GM12891 (cell line): Measurements from ENCODE around the gene CARM1.
"Not testable (repeated sequence)": the region's sequence is repeated elsewhere in the genome, so short reads cannot be mapped to it uniquely, and the experiment has no call there.

Experiments
- PAX5 ChIP-seq: IDR thresholded peaks from 2 replicates; pipeline ENCODE4 v1.6.1; 2011; ENCODE audit warnings: low read length, moderate library complexity, mild to moderate bottlenecking; ENCODE audit not compliant: insufficient read depth, severe bottlenecking
- POLR2A ChIP-seq: IDR thresholded peaks from 2 replicates; pipeline ENCODE4 v1.6.1; 2011; ENCODE audit warnings: low read depth, low read length, control low read depth
- POLR2AphosphoS5 ChIP-seq: IDR thresholded peaks from 2 replicates; pipeline ENCODE4 v1.6.1; 2011; ENCODE audit warnings: low read depth, low read length, control low read depth
- POU2F2 ChIP-seq: IDR thresholded peaks from 2 replicates; pipeline ENCODE4 v1.6.1; 2011; ENCODE audit warnings: low read depth, mild to moderate bottlenecking, control low read depth, low read length, moderate library complexity
- SPI1 ChIP-seq: IDR thresholded peaks from 2 replicates; pipeline ENCODE4 v1.6.1; 2011; ENCODE audit warnings: low read depth, low read length, control low read depth
- TAF1 ChIP-seq: IDR thresholded peaks from 2 replicates; pipeline ENCODE4 v1.6.1; 2011; ENCODE audit warnings: low read depth, low read length, control low read depth

- not testable (repeated sequence) for TF ChIP-seq POLR2A, PAX5, TAF1, POLR2AphosphoS5, POU2F2, SPI1
Measured at GRCh38 chr19:10941649-10942048, 70.3 kb downstream of the CARM1 start.
